Activated T-cell treated with anti-CD3 and anti-CD28 coated beads, Interleukin-2, amount 50 U/mL, for 1 hour (primary cell): Measurements from ENCODE around the gene TMTC2.
A peak's percentile ranks its signal among the peaks of the same experiment; 100 is the strongest.

ENCODE experiments used
- DNase-seq: peaks from one replicate; pipeline ENCODE4 v3.0.0-alpha.2; 2020

TMTC2 gene

DNA sequence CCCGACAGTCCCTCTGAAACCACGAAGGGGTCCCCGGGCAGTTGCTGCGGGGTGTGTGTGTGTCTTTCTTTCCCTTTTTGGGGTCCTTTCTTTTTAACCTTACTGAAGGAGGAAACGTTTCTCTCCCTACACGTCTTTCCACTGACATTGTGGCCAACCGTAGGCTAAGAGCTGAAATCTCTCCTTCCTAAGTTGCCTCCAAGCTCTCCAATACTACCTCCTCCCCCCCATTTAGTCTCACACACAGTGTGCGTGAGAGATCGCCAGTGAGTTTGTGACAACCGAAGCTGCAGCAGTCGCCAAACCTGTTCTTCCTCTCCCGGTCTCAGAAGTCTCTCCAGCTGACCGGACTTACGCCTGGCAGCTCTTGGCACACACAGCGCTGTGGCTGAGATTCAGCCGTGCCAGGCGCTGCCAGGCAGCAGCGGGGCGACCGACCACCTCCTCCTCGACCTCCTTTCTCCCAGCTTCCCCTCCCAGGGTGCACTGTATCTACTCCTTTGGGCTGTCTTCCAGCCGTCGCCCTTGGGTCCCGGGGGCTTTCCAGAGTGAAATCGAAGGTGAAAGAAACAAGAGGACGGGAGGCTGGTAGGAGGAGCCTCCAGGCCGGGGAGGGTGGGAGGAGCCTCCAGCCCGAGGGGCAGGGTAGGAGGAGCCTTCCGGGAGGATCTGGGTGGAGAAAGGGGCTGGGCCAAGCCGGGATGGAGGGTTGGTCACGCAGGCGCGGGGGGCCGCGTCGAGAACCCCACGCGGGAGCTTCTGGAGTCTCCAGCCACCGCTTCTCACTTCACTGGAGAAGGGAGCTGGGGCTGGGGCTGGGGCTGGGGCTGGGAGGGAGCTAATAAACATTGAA lies at the start of gene TMTC2:
TSS of gene TMTC2 (plus strand) at position 739 of the 853 bp plus-strand sequence.
- peak; percentile 90 for DNase-seq

DNA sequence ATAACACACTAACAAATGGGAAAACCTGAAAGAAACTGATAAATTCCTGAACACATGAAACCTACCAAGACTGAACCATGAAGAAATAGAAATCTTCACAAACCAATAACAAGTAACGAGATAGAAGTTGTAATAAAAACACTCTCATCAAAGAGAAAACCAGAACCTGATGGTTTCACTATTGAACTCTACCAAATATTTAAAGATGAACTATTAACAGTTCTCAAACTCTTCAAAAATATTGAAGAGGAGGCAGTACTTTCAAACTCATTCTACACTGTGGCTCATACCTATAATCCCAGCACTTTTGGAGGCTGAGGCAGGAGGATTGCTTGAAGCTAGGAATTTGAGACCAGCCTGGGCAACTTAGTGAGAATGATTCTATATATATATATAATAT lies 48.4 kb upstream of the TMTC2 start:
- no peak for DNase-seq

DNA sequence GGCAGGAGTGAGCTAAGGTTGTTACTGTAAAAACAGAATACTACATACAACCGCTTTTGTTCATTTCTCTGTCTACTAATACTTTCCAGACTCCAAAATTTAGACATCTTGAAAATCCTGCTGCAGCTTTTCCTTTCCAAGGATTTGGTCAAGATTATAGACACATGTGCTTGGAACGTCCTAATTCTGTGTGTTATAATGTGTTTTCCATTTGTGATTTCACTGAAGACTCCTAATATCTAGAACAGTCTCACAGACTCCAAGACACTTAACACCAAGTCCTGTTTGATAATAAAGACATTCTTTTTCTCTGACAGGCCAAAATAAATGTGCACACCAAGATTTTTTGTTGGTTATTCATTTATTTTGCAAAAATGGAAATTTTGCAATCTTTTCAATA lies 41.8 kb upstream of the TMTC2 start:
- no peak for DNase-seq

DNA sequence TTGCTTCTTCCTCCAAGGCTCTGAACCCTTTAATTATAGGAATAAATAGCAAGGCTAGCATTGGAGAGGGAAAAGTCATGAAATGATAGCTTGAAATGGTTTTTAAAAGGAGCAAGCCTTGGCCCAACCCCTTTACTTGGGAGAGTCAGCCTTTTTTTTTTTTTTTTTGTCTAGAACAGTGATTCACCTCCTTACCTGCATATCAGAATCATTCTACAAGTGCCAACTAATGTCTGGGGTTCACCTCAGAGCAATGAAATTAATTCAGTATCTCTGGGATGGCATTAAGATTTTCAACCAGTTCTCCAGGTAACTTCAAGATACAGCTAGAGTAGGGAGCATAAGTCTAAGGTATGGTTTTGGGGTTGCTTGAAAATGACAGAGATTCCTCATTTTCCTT lies 41.3 kb upstream of the TMTC2 start:
- no peak for DNase-seq

- DNase-seq = no peak
These were observed 38.9 kb upstream of the TMTC2 start for GRCh38 chr12:82647853-82648252.

DNA sequence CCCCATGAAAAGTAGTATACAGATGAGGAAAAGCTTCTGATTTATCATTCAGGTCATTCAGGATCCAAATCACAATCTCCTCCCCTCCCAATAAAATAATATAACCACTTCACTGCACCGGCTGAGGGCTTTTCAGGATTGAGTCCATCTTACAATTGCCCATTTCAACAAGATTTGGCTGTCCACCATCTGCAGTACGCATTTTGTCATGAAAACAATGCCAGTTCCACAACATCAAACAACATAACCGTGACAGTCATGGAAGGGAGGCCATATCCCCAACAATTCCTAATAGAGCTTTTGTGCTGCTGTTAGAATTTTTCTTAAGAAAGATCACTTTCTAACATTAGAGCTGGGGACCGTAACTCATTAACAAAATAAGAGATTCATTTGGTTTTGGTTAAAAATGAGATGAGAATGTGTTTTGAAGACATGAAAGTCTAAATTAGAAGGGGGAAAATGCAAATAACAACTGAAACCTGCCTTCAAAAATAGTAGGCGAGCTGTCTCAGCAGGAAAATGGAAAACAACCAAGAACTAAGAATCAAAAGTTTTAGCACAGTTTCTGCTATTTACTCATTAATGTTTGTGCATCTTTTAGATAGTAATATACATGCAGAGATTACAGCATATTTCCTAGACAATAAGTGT lies 38.3 kb upstream of the TMTC2 start:
- no peak for DNase-seq

DNA sequence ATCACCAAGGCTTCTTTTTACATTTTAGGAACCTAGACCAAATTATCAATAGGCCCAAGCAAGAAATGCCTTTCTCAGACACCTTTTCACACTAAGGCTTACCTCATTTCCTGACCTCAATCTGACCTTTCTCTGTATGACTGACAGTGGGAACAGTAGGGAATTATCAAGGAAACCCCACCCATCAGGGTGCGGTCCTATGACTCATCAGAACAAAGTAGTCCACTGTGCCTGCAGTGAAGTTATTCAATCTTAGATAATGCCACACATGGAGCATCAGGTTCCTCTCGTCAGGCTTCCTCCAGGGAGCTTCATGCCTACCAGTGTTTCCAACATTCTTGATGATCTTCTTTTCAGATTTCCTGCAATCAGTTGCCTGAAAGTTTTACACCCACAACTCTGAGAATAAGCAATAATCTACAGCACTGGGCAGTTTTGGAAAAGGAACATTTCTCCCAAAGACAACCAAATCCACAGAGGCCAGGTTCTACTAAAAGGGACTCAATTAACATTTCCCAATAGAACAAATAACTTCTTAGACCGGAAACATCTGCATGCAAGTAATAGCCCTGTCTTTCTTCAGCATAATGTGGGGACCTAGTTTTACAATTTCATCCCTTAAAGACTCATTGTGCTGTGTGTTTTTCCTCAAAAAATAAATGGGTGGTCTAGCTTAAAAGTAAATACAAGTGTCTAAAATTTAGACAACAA lies 35.9 kb upstream of the TMTC2 start:
- no peak for DNase-seq

- DNase-seq = no peak
These were observed 35.2 kb upstream of the TMTC2 start for GRCh38 chr12:82651489-82651888.

DNA sequence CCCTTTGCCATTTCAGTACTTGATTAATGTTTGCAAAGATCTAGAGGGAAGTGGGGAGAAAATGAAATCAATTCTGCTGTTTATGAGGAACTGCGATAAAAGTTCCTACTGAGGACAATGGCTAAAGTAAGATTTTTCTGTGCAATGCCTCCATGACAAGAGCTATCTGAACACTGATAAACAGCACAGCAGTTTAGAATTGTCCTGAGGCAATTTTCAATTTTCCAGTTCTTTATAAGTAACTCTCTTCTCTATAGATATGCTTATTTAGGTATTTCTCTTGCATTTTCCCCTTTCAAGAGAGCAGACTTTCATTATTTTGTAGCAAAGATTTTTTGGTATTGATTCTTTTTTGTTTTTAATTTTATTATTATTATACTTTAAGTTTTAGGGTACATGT lies 34.6 kb upstream of the TMTC2 start:
- no peak for DNase-seq

GRCh38 chr12:82655751-82656150 lies 31.0 kb upstream of the TMTC2 start:
- DNase-seq = no peak

DNA sequence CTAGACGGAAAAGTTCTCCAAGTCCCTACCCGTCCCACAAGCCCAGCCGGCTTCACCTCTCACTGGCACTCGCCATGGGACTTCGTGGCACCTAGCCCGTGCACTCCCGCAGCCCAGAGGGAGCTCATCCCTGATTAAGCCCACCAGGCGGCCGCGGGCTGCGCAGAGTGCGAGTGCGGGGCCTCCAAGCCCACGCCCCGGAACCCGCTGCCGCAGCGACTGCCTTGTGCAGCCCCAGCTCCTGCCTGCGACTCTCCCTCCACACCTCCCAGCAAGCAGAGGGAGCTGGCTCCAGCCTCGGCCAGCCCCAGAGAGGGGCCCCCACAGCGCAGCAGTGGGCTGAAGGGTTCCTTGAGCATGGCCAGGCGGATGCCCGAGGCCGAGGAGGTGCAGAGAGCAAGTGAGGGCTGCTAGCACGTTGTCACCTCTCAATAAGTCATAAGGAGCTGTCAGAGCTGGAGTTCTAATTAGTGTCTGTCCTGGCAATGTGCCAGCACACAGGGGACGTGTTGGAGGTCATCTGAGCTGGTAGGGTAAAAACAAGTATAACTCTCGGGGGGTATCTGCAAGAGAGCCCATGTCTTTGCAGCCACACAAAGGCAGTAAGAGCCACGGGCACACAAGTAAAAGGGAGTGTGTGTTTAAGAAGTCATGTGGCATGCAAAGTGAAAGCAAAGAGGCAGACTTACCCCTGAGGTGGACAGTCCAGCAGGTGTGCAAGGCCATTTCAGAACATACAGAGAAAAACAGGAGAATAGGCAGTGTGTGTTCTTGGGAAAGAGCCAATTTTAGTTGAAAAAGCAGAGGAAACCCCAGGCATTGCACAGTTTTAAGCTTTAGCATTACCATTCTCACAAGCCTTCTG lies 27.1 kb upstream of the TMTC2 start:
- DNase-seq = no peak

GRCh38 chr12:82660541-82661325 lies 26.0 kb upstream of the TMTC2 start:
- no peak for DNase-seq

- no peak for DNase-seq
These were observed 22.8 kb upstream of the TMTC2 start for GRCh38 chr12:82663893-82664292.

DNA sequence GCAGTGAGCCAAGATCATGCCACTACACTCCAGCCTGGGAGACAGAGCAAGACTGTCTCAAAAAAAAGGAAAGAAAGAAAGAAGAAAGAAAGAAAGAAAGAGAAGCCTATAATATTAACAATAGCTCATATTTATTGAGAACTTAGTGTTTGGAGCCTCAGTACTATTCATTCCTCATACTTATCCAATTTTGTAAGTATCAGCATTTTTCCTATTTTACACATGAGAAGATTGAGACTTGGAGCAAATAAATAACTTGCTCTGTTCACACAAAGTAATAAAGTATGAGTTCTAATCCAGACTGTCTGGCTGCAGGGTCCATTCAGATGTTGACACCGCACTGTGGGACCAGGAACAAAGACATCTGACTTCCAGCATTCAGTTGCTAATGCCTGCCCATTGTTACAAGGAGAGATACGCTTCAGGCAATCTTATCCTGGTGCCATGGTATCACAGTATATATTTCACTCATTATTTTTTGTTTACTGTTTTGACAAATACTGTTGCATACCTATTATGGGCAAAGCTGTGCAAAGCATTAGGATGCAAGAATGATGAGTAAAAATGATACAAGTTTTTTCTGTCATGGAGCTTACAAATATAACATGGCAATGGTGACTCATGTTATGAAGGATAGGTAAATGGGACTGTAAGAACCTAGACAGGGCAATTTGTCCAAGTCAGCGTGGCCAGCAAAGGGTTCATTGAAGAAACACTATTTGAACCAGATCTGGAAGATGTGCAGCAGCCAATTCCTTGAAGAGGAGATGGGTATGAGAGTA lies 21.4 kb upstream of the TMTC2 start:
- DNase-seq = no peak

DNA sequence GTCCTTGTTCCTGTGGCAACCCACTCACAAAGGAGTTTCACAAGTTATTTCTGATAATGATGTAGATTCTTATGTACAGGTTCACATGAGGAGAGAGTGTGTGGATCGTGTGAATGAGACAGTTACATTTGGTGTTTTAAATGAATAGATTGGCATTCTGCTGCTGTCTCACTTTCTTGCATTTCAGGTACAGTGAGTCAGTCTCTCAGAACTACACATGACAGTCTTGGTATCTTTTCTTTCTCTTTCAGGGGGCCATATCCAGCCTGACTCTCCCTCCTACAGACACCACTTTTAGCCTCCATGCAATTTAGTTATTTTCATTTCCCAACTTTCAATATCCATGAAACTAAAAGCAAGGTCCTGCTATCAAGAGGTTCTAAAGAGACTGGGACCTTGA lies 19.9 kb upstream of the TMTC2 start:
- no peak for DNase-seq

GRCh38 chr12:82671673-82672195 lies 15.0 kb upstream of the TMTC2 start:
- DNase-seq = no peak

DNA sequence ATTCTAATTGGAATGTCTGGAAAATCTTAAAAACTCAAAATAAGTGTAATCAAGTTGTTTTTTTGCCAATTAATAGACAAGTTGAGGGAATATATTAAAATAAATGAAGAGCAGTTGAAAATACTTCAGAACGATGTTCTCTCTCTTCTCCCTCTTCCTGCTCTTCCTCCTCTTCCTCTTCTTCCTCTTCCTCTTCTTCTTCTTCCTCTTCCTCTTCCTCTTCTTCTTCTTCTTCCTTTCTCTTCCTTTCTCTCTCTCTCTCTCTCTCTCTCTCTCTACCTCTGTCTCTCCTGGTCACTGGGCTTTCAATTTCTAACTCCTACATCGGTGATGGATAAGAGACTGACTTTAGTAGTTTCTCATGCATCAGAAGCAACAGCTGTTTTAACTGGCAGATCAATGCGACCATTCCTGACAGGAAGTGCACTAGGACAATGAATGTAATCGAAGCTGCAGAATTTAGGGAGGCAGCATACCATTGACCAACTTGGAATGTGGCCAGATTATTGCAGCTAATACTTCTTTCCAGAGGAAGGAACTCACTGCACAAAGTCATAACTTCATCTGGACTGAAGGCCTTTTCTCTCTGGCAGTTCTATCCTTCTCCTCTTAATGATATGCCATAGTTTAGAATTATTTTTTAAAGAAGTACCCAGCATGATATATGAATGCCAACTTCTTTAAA lies 13.8 kb upstream of the TMTC2 start:
- no peak for DNase-seq

- DNase-seq = no peak
These were observed 13.0 kb upstream of the TMTC2 start for GRCh38 chr12:82673698-82674097.

- no peak for DNase-seq
These were observed 11.5 kb upstream of the TMTC2 start for GRCh38 chr12:82675246-82675645.

DNA sequence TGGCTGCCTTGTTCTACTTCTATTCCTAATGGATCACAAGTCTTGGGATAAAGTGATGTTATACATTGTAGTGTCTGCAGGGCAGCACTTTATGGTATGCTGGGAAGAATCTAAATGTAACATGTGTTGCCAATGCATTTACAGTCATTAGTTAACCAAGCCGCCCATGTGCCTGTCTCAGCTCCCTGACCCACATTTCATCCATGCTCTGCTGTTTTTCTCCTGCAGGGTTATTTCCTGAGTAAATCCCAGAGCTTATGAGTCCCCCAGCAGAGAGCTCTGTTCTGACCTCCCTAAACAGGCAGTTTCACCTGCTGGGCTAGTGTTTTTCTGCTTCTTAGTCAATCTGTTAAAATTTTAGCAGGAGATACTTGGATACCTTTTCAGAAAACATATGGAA lies 4.4 kb upstream of the TMTC2 start:
- DNase-seq = no peak
